HG02840 (cell line): ENCODE measurements around the gene MAML3.

Source experiments
- ATAC-seq: cut with Tn5 transposase; IDR thresholded peaks from one replicate; pipeline ENCODE4 v1.9.1; 2021; ENCODE audit warnings: mild to moderate bottlenecking, moderate library complexity, moderate number of reproducible peaks; ENCODE audit not compliant: unreplicated experiment, low FRiP score

MAML3 gene

DNA sequence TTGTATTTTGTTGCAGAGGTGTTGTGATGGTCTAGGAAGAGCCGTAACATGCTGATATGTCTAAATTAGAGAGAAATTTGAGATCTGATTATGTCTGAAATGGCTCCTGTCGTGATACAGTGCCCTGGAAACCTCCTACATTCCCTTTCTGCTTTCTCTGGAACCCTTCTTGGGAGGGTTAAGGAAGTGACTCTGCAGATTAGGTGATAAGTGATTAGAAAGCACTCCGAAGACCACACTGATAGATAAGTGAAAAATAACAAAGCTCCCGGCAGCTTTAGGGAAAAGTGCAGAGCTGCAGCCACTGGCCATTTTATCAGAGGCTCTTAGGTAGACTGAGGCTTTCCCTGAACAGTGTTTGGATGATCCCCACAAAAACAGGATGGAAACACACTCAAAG lies 377.7 kb downstream of the MAML3 start:
- ATAC-seq: no peak

DNA sequence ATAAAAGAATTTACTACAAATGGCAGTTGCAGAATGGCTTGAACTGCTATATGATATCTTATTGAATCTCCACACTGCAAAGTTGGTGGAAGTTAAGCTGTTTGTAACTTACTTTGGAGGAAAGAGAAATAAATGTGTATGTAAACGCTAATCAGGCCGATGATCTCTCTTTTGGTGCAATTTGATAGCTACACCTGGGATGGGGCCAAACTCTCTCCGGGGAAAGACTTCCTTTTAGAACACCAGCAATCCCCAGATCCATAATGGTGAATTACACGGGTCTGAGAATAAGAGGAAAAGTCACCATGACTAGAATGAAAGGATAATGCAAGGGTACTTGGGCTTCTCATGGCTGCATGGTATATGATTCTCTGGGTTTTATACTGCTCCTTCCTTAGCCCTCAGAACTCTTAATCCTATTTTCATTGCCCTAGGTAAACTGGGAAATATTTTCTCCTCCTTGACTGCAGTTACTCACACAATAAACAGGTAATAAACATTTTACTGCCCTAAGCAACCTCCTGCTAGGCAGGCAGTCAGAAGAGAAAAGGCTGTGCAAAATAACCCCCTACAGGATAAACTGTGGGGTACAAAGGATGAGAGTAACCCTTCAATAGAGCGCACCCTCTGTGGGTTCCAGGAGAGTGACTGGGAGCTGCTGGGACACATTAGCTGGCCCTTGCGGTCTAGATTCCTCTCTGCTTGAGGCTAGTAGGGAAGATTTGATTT lies 379.1 kb downstream of the MAML3 start:
- ATAC-seq: no peak

DNA sequence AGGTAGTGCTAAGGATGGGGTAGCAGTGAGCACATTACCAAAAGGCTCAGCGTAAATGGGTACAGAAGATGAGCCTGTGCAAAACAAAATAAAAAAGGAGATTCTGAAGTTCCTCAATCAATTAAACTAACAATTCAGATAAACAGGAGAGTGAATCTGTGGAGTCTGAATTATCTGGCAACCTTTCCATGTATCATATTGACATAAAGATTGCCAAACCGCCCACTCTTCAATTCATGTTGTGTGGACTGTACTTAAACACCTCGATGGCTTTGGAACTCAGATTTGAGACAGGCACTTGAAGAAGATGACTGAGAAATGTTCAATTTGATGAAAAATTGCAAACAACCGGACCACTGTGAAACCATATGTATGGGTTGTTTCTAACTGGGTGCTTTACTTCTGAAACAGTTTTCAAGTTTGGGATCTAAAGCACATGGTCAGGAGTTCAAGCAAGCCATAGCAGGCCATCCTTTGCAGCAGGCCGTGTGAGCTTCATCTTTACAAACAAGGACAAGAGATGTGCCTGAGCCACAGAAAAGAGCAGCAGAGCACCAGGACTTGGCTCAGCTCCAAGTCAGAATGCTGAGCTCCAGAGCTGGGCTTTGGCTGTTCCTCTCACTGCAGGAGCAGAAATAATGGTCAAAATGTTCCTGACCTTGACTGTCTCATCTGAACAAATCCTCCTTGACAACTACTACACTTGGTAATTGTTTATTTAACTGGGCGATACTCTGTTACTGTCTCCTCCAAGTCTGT lies 380.2 kb downstream of the MAML3 start:
- no peak for ATAC-seq

DNA sequence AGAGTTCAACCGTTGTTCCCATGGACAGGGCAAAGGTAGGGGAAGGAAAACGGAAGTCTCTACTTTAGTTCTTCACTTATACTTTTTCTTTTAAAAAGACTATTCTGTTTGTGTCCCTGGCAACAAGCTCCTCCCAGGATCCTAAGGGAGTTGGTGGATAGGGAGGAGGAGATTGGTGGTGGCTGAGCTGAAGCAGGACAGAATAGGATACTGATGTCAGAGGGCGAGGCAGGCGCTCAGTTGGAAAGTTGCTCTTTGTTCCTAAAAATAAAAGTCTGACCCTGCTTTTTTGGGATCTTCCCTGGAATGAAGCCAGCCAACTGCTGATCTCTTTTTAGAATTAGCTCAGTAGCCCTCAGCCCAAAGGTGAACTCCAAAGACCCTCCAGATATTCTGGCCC lies 383.6 kb downstream of the MAML3 start:
- ATAC-seq: no peak

DNA sequence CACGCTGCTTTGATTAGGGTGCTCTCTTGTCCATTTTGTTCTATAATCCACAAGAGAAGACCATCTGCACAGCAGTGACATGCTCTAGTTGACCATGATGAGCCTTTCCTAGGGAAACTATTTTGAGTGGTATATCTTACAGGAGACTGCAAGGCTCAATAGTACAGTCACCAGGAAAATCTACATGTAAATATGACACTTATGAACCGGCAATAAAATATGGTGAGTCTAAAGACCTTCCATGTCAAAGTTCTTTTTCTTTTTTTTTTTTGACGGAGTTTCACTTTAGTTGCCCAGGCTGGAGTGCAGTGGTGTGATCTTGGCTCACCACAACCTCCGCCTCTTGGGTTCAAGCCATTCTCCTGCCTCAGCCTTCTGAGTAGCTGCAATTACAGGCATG lies 384.6 kb downstream of the MAML3 start:
- no peak for ATAC-seq

DNA sequence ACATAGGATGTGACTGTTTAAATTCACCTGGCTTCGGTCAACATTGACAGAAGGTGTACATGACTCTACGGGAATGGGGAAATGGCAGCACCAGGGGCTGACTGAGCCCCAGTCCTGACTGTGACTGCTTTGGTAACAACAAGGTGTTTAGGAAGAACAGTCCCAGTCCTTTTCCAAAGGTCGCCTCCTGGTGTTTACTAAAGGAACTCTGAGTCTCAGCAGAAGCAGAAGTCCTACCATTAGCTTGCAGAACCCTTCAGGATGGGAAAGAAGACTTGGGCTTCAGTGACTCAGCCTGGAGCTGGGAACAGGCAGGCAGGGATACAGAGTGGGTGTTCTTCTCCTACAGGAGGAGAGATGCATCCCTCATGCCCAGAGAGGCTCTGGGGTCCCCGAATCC lies 385.1 kb downstream of the MAML3 start:
- ATAC-seq: no peak

DNA sequence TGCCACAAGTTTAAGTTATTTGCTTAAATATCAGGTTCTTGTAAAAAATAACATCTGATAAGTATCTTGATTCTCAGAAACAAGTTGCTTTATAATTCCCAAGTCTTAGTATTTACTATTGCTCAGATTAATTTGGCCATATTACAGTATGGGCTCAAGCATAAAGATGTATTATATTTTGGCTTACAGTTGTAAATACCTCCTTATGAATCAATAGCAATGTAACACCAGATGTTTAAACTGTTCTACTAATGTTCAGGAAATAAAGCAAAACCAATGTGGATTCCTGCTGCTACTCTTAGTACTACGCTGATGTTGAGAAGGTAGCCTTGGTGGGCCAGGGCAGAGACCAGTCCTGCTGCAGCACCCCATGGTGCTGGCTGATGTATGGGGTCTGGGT lies 385.6 kb downstream of the MAML3 start:
- ATAC-seq: no peak

DNA sequence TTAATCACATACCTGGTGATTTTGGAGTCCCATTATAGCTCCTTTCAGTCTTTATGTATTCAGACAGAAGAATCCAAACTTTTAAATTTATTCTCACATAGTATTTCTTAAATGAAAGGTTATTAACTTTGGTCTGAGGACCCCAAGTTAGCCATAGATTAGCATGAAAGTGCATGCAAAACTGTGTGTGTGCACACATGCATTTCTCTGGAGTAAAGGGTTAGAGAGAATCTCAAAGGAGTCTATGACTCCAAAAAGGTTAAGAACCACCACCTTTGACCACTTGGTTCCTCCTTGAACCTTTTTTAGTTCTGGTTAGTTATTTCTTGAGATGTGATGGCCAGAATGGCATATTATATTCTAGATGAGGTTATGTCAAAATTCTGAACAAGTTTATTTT lies 386.4 kb downstream of the MAML3 start:
- ATAC-seq: no peak

DNA sequence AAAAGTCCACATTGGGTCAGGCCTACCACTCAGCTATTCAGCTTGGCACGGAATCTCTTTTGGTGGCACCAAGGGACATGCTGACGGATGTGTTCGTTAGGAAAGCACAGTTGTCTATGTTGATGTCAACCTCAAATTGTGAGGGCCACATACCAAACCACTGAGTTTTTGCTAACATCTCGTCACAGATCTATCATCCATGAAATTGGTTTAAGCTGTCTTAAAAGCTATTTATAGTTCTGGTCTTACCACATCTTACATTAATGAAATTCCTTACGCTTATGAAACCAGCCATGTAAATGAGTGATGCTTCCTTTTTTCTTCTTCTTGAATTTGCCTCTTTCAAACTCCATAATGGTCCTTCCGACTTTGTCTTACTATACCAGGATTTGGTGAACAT lies 386.8 kb downstream of the MAML3 start:
- ATAC-seq: no peak

DNA sequence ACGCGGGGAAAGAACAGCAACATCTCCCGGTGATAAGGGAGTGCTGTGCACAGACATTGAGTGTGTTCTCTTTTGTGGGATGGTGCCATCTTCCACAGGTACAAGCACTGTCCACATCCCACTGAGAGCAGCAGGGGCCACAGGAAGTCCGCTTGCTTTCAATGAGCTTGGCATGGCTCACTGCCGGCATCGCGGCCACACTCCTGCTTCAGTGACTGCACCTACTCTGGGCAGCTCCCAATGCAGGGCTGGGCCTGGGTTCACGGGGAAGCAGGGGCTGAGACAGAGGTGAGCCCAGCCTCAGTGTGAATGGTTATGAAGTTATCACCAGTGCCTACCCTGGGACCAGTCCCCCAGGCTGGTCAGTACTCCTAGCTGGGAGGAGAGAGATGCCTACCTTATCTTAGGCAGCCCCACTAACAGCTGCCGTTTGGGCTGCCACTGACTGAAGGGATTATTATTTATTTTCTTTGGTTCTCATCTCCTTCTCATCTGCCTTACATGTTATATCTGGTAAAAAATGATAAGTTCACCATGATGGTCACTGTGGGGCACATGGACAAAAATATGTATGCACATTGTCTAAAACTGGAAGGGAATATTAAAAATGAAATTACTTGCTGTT lies 389.2 kb downstream of the MAML3 start:
- ATAC-seq: no peak

DNA sequence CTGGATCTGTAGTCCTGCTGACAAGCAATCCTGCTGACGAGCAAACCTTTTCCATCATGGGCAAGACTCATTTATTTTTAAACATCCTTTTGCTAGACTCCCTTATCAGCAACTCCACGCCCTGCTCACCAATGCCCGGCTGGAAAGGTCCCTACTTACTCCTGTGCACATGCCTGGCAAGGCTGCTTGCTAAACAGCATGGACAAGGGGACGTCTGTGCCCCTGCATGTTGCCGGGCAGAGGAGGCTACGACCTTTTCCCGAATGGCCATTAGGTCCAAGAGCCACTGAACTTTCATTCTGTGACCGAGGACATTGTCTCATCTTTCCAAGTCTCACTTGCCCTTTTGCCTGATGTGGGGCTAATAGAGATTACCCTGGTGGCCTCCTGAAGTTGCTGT lies 389.8 kb downstream of the MAML3 start:
- ATAC-seq: no peak

DNA sequence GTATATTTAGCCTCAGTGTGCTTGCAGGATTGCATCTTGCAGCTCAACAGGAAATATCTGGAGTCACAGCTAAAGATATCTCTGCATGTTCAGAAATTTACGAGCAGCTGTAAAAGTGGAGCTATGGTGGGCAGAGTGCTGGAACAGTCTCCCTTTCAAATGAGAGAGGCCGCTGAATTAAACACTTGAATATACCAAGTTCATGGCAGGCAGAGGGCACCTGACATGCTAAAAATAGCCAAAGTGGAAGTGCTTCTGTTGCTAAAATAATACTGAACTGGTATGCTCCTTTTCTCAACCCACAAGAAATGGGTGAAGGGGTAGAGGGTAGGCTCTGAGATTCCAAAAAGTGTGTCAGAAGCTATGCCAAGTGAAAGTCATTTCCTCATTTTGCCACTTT lies 390.3 kb downstream of the MAML3 start:
- ATAC-seq: no peak

DNA sequence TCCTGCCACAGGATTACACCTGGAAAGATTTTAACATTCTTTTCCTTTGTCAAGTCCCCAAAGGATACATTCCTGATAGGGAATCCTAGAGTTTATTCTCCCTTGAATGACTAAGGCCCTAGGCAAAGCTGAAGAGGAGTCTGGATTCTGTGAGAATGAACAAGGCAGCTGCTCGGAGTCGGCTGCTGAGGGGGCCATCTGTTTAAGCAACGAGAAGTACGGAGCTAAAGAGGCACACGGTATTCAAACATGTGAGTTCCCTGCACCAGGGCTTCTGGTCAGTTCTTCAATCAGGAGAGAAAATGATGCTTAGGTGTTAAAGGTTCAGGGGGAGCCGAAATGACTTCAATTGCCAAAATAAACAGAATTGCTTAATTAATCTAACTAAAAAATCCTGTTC lies 390.8 kb downstream of the MAML3 start:
- ATAC-seq: no peak

DNA sequence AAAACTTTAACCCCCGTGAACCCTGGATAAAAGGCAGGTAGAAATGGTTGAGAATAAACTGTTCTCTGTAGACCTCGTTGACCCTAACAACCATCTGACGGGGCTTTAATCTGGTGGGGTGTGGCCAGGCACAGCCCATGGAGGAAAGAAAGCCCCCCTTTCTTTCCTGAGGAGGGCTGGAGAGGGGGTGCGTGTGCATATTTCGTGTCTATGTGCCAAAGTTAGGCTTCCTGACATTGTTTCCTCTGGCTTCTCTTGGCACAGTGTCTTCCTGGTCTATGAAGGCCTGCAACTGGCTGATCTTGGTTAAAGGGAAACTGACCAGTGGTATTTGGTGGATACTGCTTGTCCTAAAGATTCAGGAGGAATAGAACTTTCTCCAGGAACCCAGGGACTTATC lies 391.3 kb downstream of the MAML3 start:
- no peak for ATAC-seq

DNA sequence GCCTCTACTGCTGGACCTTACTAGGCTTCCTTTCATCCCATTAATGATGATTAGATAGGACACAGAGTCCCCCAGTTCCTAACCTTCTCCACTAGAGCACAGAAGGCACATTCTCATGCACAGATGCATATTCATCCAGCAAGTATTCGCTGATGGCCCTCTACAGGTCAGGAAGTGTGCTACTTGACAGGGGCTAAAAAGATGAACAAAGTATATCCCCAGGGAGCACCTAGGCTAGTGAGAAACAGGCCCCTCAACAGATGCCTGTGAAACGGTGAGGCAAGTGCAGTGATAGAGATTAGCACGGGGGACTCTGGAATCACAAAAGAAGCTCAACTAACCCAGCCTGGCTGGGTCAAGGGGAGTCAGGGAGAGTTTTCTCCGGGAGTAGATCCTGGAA lies 392.5 kb downstream of the MAML3 start:
- ATAC-seq: no peak

DNA sequence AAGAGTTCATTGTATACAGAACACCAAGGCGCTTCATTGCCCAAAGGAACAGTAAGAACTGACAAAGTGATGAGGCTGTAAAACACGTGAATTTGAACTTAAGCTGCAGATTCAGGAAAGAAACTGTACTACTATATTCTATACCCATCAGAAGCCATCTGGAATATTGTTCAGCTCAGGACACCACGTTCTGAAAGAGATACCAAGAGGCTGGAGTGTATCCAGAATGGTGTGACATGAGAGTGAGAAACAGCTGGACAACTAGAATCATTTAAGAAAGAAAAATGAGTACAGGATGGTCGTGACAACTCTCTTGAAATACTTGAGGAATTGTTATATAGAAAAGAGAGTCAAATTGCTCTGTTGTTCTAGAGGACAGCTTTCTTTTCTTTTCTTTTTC lies 393.4 kb downstream of the MAML3 start:
- ATAC-seq: no peak

DNA sequence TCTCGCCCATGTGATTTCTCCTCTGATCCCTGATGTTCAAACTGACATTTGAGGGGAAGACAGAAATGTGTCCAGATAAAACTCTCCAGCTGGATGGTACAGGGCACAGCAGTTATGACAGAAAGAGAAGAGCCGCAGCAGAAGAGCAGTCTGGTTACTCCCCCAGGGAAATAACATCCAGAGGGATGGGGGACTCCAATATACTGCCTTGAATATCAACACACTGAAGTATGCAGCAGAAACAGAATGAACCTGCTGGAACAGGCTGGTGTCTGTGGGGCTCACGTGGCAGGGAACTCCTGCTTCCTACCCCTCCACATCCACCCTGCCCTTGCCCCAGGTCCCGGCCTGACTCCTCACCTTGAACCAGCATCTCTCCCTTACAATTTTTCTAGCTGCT lies 394.9 kb downstream of the MAML3 start:
- ATAC-seq: no peak

DNA sequence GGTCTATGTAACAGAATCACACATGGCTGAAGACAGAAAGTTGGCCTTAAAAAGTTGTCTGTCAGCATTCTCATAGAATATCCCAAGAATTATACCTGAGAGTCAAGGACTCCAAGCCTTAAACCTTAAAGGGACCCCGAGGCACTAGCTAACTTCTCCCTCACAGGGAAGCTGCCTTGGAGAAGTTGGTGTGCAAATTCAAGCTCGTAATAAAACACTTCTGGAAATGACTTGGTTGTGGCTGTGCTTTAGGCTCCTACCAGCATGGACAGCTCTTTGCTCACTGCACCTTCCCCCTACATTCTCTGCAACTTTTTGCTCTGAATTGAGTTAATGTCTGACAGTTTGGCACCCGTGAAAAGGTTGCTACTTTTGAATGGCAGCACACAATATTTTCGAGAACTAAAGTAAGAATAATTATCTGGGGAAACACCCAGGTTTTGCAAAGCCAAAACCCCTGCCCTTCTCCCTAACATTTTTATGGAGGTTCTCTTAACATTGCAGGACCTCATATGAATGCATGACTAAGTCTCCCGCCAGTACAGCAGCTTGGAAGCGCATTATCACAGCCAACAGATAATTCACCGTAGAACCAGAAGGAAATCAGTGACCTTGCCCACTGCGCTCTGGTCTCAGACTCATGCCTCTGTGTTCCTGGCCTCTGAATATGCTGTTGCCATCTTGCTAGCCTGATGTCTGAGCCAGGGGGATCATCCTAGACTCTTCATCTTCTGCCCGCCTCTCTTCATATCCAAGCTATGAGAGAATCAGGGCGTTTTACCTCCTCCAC lies 397.4 kb downstream of the MAML3 start:
- no peak for ATAC-seq

DNA sequence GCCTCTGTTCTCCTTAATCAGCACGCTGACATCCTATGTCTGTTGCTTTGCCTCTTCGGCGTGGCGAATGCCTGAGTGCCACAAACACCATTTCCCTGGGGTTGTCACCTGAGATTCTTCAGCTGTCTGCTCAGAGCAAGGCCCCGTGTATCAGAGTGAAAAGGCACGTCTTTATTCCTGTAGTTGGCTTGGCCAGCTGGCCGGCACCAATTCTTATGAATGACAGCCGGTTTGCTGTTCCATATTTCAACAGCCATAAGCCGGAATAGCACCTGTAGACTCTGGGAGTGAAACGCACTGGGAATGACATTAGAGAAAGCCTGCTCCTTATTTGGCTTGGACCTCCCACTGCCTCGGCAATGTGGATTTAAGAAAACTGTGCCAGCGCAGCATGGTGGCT lies 399.0 kb downstream of the MAML3 start:
- no peak for ATAC-seq

DNA sequence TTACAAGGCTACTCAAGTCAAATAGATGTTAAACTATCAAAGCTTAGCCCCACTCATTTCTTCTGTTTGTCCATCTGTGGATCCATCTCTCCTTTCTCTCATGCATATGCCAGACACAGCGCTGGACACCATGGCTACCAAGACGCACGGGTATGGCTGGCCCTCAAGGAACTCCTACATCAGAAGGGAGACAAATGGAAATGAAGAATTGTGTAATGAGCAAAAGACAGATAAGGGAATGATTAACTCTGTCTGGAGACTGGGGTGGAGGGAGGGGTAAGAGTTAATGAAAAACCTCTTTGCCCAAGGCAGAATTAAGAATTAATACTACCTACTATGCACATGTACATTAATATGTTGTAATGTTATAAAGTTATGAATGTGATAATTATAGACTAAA lies 400.3 kb downstream of the MAML3 start:
- ATAC-seq: no peak
